Measurements from ENCODE around the gene TFDP1.

DNA sequence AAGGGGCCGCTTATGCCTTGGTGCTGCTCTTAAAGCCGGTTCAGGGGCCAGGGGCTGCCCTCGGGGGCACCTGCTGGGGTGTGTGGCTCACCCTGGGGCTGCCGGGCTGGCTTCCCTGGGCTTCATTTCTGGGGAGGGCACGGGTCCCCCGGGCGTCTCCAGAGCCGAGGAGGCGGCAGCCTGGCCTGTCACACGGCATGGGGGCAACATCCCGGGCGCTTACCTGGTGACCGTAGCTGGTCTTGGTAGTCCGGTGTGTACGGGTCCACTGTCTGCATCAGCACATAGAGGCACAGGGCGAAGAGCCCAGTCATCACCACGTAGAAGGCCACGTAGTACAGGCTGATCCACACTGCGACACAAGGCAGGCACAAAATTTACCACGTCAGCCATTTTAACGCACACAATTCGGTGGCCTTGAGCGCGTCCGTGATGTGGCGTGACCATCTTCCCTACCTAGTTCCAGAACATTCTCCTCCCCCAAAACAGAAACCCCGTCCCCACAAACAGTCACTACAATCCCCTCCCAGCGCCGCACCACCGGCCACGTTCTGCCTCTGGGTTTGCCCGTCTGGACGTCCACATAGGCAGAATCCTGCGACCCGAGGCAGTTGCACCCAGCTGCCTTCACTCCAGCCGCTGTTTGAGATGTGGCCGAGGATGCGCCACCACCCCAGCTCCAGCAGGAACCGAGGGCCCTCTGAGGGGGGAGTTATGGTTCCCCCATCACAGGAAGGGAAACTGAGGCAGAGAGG lies 70.2 kb downstream of the TFDP1 start:
- TF ChIP-seq CTCF (IDR thresholded peaks at IDR 0.05), result no peak
- TF ChIP-seq POLR2A (IDR thresholded peaks at IDR 0.05), result no peak
- no peak for TF ChIP-seq POLR2AphosphoS5 (IDR thresholded peaks at IDR 0.05)
